ENCODE results near the gene SPPL2C. TPM values are rescaled to one million over a fixed set of nuclear protein-coding genes. Genes with fewer than 3 reads are reported as not detected.

Gene SPPL2C
- total RNA-seq, 1 donor from 2014 or later: not detected

DNA sequence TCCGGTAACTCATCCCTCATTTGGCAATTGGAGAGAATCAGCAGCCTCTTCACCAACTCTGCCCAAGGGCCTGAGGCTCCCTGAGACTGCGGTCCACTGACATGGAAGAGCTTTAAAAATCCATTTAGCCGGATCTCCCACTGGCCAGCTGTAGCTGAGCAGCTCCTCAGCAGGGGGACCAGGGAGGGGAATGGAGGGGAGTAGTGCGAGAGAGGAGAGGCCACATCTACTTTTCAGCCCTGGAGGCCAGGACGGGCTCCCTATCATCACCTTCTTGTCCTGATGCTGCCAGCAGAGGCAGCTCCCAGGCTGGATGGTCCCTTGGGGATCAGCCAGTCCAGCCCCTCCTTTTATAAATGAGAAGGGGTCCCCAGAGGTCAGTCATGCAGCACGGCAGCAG lies 25.0 kb upstream of the SPPL2C start:
- peaks cover 7% of the 10 kb centered on the region for H3K27me3 ChIP-seq (ENCODE audit: control insufficient read depth, insufficient read depth, low read length)
- H3K36me3 ChIP-seq (ENCODE audit: control insufficient read depth, insufficient read depth, low read length): no peaks in the 10 kb centered on the region
- DNase-seq (ENCODE audit: low read depth): no peak
- TF ChIP-seq, protein P1, sequence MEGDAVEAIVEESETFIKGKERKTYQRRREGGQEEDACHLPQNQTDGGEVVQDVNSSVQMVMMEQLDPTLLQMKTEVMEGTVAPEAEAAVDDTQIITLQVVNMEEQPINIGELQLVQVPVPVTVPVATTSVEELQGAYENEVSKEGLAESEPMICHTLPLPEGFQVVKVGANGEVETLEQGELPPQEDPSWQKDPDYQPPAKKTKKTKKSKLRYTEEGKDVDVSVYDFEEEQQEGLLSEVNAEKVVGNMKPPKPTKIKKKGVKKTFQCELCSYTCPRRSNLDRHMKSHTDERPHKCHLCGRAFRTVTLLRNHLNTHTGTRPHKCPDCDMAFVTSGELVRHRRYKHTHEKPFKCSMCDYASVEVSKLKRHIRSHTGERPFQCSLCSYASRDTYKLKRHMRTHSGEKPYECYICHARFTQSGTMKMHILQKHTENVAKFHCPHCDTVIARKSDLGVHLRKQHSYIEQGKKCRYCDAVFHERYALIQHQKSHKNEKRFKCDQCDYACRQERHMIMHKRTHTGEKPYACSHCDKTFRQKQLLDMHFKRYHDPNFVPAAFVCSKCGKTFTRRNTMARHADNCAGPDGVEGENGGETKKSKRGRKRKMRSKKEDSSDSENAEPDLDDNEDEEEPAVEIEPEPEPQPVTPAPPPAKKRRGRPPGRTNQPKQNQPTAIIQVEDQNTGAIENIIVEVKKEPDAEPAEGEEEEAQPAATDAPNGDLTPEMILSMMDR (IDR thresholded peaks at IDR 0.05; ENCODE audit: insufficient read depth, low read length, poor library complexity, severe bottlenecking): no peak
- H3K4me3 ChIP-seq (ENCODE audit: low read depth, low read length): no peak overlapping the region

GRCh38 chr17:45820052-45820780 lies 24.5 kb upstream of the SPPL2C start:
- Histone ChIP-seq H3K27me3 (ENCODE audit: control insufficient read depth, insufficient read depth, low read length) (peaks cover 9% of the 10 kb centered on the region), H3K4me3 (ENCODE audit: low read depth, low read length) (no peak overlapping the region), H3K36me3 (ENCODE audit: control insufficient read depth, insufficient read depth, low read length) (no peaks in the 10 kb centered on the region)
- TF ChIP-seq, protein P1 (IDR thresholded peaks at IDR 0.05; ENCODE audit: insufficient read depth, low read length, poor library complexity, severe bottlenecking): no peak
- DNase-seq (ENCODE audit: low read depth): no peak

DNA sequence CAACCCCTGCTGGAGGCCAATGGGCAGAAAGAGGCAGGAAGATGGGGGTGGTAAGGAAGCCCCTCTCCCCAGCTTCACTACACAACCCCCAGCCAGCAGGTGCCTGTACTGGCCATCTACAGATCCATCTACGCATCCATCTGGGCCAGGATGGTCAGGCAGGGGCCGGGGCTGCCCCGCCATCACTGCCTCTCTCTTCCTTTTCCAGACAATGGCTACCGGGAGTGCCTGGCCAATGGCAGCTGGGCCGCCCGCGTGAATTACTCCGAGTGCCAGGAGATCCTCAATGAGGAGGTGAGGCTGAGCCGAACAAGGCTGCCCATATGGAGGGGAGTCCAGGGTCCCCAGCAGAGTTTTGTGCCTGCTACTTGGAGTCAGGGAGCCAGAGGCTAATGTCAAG lies 23.5 kb upstream of the SPPL2C start:
- Histone ChIP-seq H3K27me3 (ENCODE audit: control insufficient read depth, insufficient read depth, low read length) (peaks cover 10% of the 10 kb centered on the region), H3K4me3 (ENCODE audit: low read depth, low read length) (no peak overlapping the region), H3K36me3 (ENCODE audit: control insufficient read depth, insufficient read depth, low read length) (no peaks in the 10 kb centered on the region)
- TF ChIP-seq, protein P1 (IDR thresholded peaks at IDR 0.05; ENCODE audit: insufficient read depth, low read length, poor library complexity, severe bottlenecking): no peak
- no peak for DNase-seq (ENCODE audit: low read depth)

DNA sequence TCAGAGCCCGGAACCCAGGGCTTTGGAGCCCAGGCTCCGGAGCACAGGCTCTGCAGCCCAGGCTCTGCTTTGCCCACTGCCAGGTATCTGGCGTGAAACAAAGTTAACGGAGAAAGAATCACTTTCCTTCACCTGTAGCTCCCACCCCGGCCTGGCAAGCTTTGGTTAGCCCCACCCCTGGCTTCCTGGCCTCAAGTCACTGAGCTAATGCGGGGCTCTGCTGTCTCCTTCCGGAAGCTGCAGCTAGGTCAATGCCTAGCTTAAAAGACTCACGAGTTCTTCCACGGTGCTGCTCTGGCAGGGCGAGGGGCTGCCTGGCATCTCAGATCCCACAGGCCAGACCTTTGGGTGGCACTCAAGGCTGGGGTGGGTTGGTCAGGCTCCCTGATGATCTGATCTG lies 21.1 kb upstream of the SPPL2C start:
- TF ChIP-seq, protein P1 (IDR thresholded peaks at IDR 0.05; ENCODE audit: insufficient read depth, low read length, poor library complexity, severe bottlenecking): no peak
- no peak for DNase-seq (ENCODE audit: low read depth)
- Histone ChIP-seq H3K36me3 (ENCODE audit: control insufficient read depth, insufficient read depth, low read length) (no peaks in the 10 kb centered on the region), H3K27me3 (ENCODE audit: control insufficient read depth, insufficient read depth, low read length) (peaks cover 8% of the 10 kb centered on the region), H3K4me3 (ENCODE audit: low read depth, low read length) (no peak overlapping the region)

- H3K4me3 ChIP-seq (ENCODE audit: low read depth, low read length): no peak overlapping the region
- no peaks in the 10 kb centered on the region for H3K36me3 ChIP-seq (ENCODE audit: control insufficient read depth, insufficient read depth, low read length)
- no peak for DNase-seq (ENCODE audit: low read depth)
- H3K27me3 ChIP-seq (ENCODE audit: control insufficient read depth, insufficient read depth, low read length): peaks cover 10% of the 10 kb centered on the region
- TF ChIP-seq, protein P1 (IDR thresholded peaks at IDR 0.05; ENCODE audit: insufficient read depth, low read length, poor library complexity, severe bottlenecking): no peak
Measured at GRCh38 chr17:45824475-45824874, 20.2 kb upstream of the SPPL2C start.
